ENCODE results near the gene PPP1R3C. TPM values are rescaled to one million over a fixed set of nuclear protein-coding genes. Genes with fewer than 3 reads are reported as not detected.

Gene PPP1R3C
- total RNA-seq, 2 donors from 2014 or later = 0.51 to 0.91 TPM

- H3K36me3 Mint-ChIP-seq (ENCODE audit: low read depth) = no peaks in the 10 kb centered on the region
- H3K27me3 Mint-ChIP-seq (ENCODE audit: insufficient read depth) = peaks cover 22% of the 10 kb centered on the region
- no peak overlapping the region for H3K27ac Mint-ChIP-seq
Observed at GRCh38 chr10:91627344-91628102, 5.3 kb downstream of the PPP1R3C start.

GRCh38 chr10:91626936-91627335 is 5.9 kb downstream of the PPP1R3C start:
- H3K4me3 ChIP-seq (ENCODE audit: low read length) = no peak overlapping the region
- no peak overlapping the region for H3K27ac ChIP-seq (ENCODE audit: low read depth, low read length)
- H3K9ac ChIP-seq (ENCODE audit: extremely low read depth, low read length, poor library complexity, severe bottlenecking) = no peak overlapping the region
- no peaks in the 10 kb centered on the region for H3K36me3 Mint-ChIP-seq (ENCODE audit: low read depth)
- peaks cover 16% of the 10 kb centered on the region for H3K27me3 Mint-ChIP-seq (ENCODE audit: insufficient read depth)
- H3K27me3 ChIP-seq (ENCODE audit: control insufficient read depth, insufficient read depth, low read length, poor library complexity, severe bottlenecking) = peaks cover 12% of the 10 kb centered on the region
- no peak overlapping the region for H3K4me3 Mint-ChIP-seq
- DNase-seq = no peak
- H3K9me3 ChIP-seq (ENCODE audit: control insufficient read depth, low read length) = peaks cover 7% of the 10 kb centered on the region
- H3K27ac Mint-ChIP-seq = no peak overlapping the region
- TF ChIP-seq CTCF (conservative IDR thresholded peaks at IDR 0.05) = no peak
- 90 to 93% methylated on average over 2 of the region's 2 CpGs for WGBS, 2 experiments (ENCODE audit: insufficient coverage in 1 of 2, insufficient read length in 1 of 2)
- no peaks in the 10 kb centered on the region for H3K4me1 ChIP-seq (ENCODE audit: control insufficient read depth, insufficient read depth, low read length)
- H3K9me3 Mint-ChIP-seq = peaks cover 8% of the 10 kb centered on the region
- no peaks in the 10 kb centered on the region for H3K4me1 Mint-ChIP-seq
- no peaks in the 10 kb centered on the region for H3K36me3 ChIP-seq (ENCODE audit: control insufficient read depth, insufficient read depth, low read length)

More at GRCh38 chr10:91627344-91628102, 5.3 kb downstream of the PPP1R3C start:
- DNase-seq = no peak
- peaks cover under 1% of the 10 kb centered on the region for H3K4me1 Mint-ChIP-seq
- H3K4me3 Mint-ChIP-seq = no peak overlapping the region
- WGBS, 2 experiments (ENCODE audit: insufficient coverage in 1 of 2, insufficient read length in 1 of 2) = 93 to 96% methylated on average over 3 to 7 of the region's 7 CpGs
- peaks cover 18% of the 10 kb centered on the region for H3K27me3 ChIP-seq (ENCODE audit: control insufficient read depth, insufficient read depth, low read length, poor library complexity, severe bottlenecking)
- H3K9me3 ChIP-seq (ENCODE audit: control insufficient read depth, low read length) = peaks cover 7% of the 10 kb centered on the region
- no peak for TF ChIP-seq CTCF (conservative IDR thresholded peaks at IDR 0.05)
- no peaks in the 10 kb centered on the region for H3K36me3 ChIP-seq (ENCODE audit: control insufficient read depth, insufficient read depth, low read length)
- H3K4me1 ChIP-seq (ENCODE audit: control insufficient read depth, insufficient read depth, low read length) = no peaks in the 10 kb centered on the region
- no peak overlapping the region for H3K4me3 ChIP-seq (ENCODE audit: low read length)
- no peak overlapping the region for H3K27ac ChIP-seq (ENCODE audit: low read depth, low read length)
- peaks cover 6% of the 10 kb centered on the region for H3K9me3 Mint-ChIP-seq
- no peak overlapping the region for H3K9ac ChIP-seq (ENCODE audit: extremely low read depth, low read length, poor library complexity, severe bottlenecking)

- TF ChIP-seq CTCF (conservative IDR thresholded peaks at IDR 0.05) = no peak
Observed at GRCh38 chr10:91624633-91625032, 8.2 kb downstream of the PPP1R3C start.

More at GRCh38 chr10:91624633-91625032, 8.2 kb downstream of the PPP1R3C start:
- H3K4me3 ChIP-seq (ENCODE audit: low read length) = no peak overlapping the region
- Mint-ChIP-seq H3K4me3 (no peak overlapping the region), H3K27ac (no peak overlapping the region), H3K27me3 (ENCODE audit: insufficient read depth) (peaks cover 7% of the 10 kb centered on the region), H3K4me1 (no peaks in the 10 kb centered on the region), H3K36me3 (ENCODE audit: low read depth) (no peaks in the 10 kb centered on the region), H3K9me3 (peaks cover 12% of the 10 kb centered on the region)
- H3K27me3 ChIP-seq (ENCODE audit: control insufficient read depth, insufficient read depth, low read length, poor library complexity, severe bottlenecking) = peaks cover 6% of the 10 kb centered on the region
- H3K4me1 ChIP-seq (ENCODE audit: control insufficient read depth, insufficient read depth, low read length) = no peaks in the 10 kb centered on the region
- no peak for DNase-seq
- no peaks in the 10 kb centered on the region for H3K36me3 ChIP-seq (ENCODE audit: control insufficient read depth, insufficient read depth, low read length)
- peaks cover 7% of the 10 kb centered on the region for H3K9me3 ChIP-seq (ENCODE audit: control insufficient read depth, low read length)
- no peak overlapping the region for H3K9ac ChIP-seq (ENCODE audit: extremely low read depth, low read length, poor library complexity, severe bottlenecking)
- H3K27ac ChIP-seq (ENCODE audit: low read depth, low read length) = no peak overlapping the region

All from endodermal cell (in vitro differentiated cells).